Neural crest cell (in vitro differentiated cells): ENCODE data around the gene DNER. TPM values are rescaled to one million over a fixed set of nuclear protein-coding genes. Genes with fewer than 3 reads are reported as not detected.

Experiments used
- DNase-seq: peaks from one replicate; pipeline ENCODE4 v3.0.0; 2021; ENCODE audit warnings: low read depth, mixed read lengths, low spot score
- H3K27ac Mint-ChIP-seq: one replicate; pipeline ENCODE4 v1.8.0; 2021; ENCODE audit warnings: mild to moderate bottlenecking, mixed read lengths; ENCODE audit not compliant: unreplicated experiment
- H3K27me3 Mint-ChIP-seq: 2 replicates; pipeline ENCODE4 v1.8.0; 2021; ENCODE audit warnings: low read depth, mild to moderate bottlenecking, mixed read lengths
- H3K36me3 Mint-ChIP-seq: 2 replicates; pipeline ENCODE4 v1.8.0; 2021; ENCODE audit warnings: low read depth, mild to moderate bottlenecking, mixed read lengths
- H3K4me1 Mint-ChIP-seq: 2 replicates; pipeline ENCODE4 v1.8.0; 2021; ENCODE audit warnings: mixed read lengths
- H3K4me3 Mint-ChIP-seq: one replicate; pipeline ENCODE4 v1.8.0; 2021; ENCODE audit warnings: mild to moderate bottlenecking, mixed read lengths
- H3K9me3 Mint-ChIP-seq: 2 replicates; pipeline ENCODE4 v1.8.0; 2021; ENCODE audit warnings: mixed read lengths
- total RNA-seq: library from RNA; stranded (reverse); gene quantifications from 2 replicates; pipeline ENCODE4 v1.2.1, GENCODE V29; 2021
- TF ChIP-seq, protein P1 (sequence below): fragments of 200-600 bp; sonication (generic); conservative IDR thresholded peaks from 2 replicates; pipeline ENCODE4 v1.5.0; 2021; ENCODE audit warnings: antibody characterized with exemption, mild to moderate bottlenecking

DNER gene
- total RNA-seq, 1 donor from 2014 or later: 4.1 TPM

DNA sequence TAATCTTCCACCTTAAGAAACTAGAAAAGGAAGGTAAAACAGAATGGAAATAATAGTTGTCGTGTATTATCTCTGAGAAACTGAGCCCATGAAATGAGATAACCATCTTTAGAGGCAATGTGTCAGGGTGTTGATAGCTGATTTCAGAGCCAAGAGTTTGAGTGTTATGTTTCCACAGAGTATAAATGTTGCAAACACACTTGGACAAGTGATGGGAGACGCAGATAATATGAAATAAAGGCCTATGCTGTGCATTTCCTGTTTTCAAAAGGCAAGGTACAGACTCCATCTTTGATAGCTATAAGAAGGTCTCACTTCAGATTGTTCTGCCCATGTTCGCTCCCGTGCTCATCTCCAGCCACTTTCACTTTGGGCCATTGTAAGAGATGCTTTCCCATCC, 25.9 kb upstream of the DNER start:
- Mint-ChIP-seq H3K4me3 (no peak overlapping the region), H3K36me3 (peaks cover 14% of the 10 kb centered on the region), H3K27ac (no peak overlapping the region), H3K27me3 (no peaks in the 10 kb centered on the region), H3K4me1 (no peaks in the 10 kb centered on the region), H3K9me3 (peaks cover 24% of the 10 kb centered on the region)
- TF ChIP-seq, protein P1, sequence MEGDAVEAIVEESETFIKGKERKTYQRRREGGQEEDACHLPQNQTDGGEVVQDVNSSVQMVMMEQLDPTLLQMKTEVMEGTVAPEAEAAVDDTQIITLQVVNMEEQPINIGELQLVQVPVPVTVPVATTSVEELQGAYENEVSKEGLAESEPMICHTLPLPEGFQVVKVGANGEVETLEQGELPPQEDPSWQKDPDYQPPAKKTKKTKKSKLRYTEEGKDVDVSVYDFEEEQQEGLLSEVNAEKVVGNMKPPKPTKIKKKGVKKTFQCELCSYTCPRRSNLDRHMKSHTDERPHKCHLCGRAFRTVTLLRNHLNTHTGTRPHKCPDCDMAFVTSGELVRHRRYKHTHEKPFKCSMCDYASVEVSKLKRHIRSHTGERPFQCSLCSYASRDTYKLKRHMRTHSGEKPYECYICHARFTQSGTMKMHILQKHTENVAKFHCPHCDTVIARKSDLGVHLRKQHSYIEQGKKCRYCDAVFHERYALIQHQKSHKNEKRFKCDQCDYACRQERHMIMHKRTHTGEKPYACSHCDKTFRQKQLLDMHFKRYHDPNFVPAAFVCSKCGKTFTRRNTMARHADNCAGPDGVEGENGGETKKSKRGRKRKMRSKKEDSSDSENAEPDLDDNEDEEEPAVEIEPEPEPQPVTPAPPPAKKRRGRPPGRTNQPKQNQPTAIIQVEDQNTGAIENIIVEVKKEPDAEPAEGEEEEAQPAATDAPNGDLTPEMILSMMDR: no peak
- no peak for DNase-seq

DNA sequence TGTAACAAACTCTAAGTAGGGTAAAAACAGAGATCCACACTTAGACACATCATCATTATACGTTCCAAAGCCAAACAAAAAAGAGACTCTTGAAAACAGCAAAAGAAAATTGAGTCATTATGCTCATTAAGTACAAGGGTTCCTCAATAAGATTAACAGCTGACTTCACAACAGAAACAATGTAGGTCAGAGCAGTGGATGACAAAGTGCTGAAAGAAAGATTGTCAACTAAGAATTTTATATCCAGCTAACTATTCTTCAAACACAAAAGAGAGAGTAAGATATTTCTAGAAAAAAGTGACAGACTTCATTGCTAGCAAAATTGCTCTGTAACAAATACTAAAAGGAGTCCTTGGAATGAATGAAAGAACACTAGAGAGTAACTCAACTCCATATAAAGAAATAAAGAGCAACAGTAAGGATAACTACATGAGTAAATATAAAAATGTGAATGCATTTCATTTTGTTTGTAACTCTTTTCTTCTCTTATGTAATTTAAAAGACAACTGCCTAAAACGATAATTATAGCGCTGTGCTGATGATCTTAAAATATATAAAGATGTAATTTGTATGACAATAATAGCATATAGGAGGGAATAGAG, 23.8 kb upstream of the DNER start:
- H3K27ac Mint-ChIP-seq: no peak overlapping the region
- peaks cover 14% of the 10 kb centered on the region for H3K36me3 Mint-ChIP-seq
- TF ChIP-seq, protein P1: no peak
- H3K4me3 Mint-ChIP-seq: no peak overlapping the region
- no peaks in the 10 kb centered on the region for H3K4me1 Mint-ChIP-seq
- H3K27me3 Mint-ChIP-seq: no peaks in the 10 kb centered on the region
- H3K9me3 Mint-ChIP-seq: peaks cover 20% of the 10 kb centered on the region
- DNase-seq: no peak

DNA sequence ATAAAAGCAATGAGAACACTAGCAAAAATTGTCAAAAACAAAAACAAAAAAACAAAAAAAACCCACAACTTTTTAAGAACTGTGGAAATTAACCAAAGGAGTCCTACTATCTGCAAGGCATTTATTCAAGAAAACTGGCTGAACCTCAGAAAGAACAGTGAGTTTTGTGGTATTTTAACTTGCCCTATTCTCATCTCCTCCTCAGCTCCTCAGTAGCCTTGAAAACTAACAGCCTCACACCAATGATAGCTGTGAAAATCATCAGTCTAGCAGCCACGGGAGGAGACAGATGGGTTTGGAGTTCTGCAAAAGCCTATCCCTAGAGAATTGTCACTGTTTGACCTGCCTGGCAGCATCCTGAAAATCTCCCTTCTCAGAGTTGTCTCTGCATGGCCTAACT, 20.1 kb upstream of the DNER start:
- DNase-seq: no peak
- Mint-ChIP-seq H3K27me3 (peaks cover 5% of the 10 kb centered on the region), H3K27ac (no peak overlapping the region), H3K36me3 (peaks cover 9% of the 10 kb centered on the region), H3K4me3 (no peak overlapping the region), H3K9me3 (peaks cover 17% of the 10 kb centered on the region), H3K4me1 (no peaks in the 10 kb centered on the region)
- TF ChIP-seq, protein P1: no peak

DNA sequence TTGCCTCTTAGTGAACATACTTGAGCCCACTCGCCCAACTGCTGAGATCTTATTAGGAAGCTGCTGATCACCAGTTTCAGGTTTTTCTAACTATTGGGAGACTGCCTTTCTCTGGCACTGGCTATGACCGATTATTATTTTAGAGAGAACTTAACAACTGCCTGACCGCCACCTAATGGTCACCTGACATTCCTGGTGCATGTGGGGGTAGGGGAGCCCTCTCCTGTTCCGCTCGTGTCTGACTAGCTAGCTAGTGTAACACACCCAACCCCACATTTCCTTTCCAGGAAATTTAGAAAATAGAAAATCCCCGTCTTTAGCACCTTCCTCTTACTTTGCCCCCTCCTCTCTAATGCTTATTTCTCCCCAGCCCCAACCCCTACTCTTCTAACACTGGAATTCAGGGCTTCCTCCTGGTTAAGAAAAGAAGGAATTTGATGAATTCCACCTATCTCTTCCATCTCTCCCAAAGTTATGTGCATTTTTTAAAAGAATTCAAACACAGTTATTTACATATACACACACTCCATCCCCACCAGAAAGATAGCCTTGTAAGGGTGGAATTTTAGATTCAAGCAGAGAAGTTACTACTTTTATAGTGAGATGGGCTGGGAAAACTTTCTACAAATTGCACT, 19.4 kb upstream of the DNER start:
- no peak for DNase-seq
- Mint-ChIP-seq H3K9me3 (peaks cover 15% of the 10 kb centered on the region), H3K36me3 (peaks cover 4% of the 10 kb centered on the region), H3K27me3 (peaks cover 5% of the 10 kb centered on the region), H3K4me1 (no peaks in the 10 kb centered on the region), H3K27ac (no peak overlapping the region), H3K4me3 (no peak overlapping the region)
- TF ChIP-seq, protein P1: no peak

DNA sequence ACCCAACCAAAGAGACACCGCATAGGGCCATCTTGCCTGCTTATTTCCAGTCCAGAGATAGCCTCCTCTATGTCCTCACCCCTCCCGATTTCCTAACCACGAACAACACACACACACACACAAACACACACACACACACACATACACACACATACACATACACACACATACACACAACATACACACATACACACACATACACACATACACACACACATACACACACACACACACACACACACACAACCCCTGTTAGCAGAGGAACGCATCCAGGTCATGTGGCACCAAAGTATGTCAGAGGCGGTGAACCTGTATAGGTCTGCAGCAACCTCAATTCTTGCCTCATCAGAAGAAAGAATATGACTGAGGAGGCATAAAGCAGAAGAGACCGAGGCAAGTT, 18.5 kb upstream of the DNER start:
- no peaks in the 10 kb centered on the region for H3K4me1 Mint-ChIP-seq
- peaks cover under 1% of the 10 kb centered on the region for H3K36me3 Mint-ChIP-seq
- no peak overlapping the region for H3K27ac Mint-ChIP-seq
- H3K4me3 Mint-ChIP-seq: no peak overlapping the region
- no peak for DNase-seq
- peaks cover 5% of the 10 kb centered on the region for H3K27me3 Mint-ChIP-seq
- TF ChIP-seq, protein P1: no peak
- H3K9me3 Mint-ChIP-seq: peaks cover 11% of the 10 kb centered on the region
